ENCODE results near the gene HSFX3. TPM values are rescaled to one million over a fixed set of nuclear protein-coding genes. Genes with fewer than 3 reads are reported as not detected.
"Not testable (repeated sequence)": the region's sequence is repeated elsewhere in the genome, so short reads cannot be mapped to it uniquely, and the experiment has no call there.

The HSFX3 gene
- total RNA-seq, 1 experiment from 2014 or later = not detected

DNA sequence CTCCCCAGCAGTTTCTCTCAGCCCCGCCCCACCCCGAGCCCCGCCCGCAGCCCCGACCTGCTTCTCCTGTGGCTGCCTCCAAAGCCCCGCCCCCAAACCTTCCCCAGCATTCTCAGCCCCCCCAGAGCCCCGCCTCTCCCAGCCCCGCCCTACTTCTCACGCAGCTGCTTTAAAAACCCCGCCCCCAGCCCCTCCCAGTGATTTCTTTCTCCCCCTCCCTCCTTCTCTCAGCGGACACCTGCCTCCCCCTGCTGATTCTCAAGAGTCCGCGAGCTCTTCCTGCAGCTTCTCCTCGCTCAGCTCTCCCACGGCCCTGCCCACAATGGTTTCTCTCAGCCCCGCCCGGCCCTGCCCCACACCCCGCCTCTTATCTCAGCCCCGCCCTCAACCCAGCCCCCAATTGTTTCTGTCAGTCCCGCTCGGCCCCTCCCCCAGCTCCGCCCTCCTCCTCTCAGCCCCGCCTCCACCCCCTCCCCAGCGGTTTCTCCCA lies 9.5 kb downstream of the HSFX3 start:
- TF ChIP-seq CTCF (IDR thresholded peaks at IDR 0.05; ENCODE audit: unreplicated experiment) = no peak
- BruUV-seq (replicated peaks) = no TSS peak
- intact Hi-C loops (cut with micrococcal nuclease; ENCODE audit: unreplicated experiment) = no loop called here
- no peaks in the 10 kb centered on the region for H3K9me3 Mint-ChIP-seq (ENCODE audit: low read depth, unreplicated experiment)
- no peaks in the 10 kb centered on the region for H3K27me3 Mint-ChIP-seq (ENCODE audit: unreplicated experiment)
- DNase-seq = peak; percentile 89
- CTCF ChIA-PET = interaction anchor here (0.7 to 1.8 kb wide), 5 partner anchors 13 to 46 kb away, joined by 3 to 7 read pairs (median 5); no protein-coding TSS in a partner anchor
- H3K36me3 Mint-ChIP-seq (ENCODE audit: insufficient read depth, unreplicated experiment) = peaks cover 33% of the 10 kb centered on the region
- peak overlapping the region; percentile 96 for H3K27ac Mint-ChIP-seq (ENCODE audit: unreplicated experiment)
- H3K4me1 Mint-ChIP-seq (ENCODE audit: low read depth, unreplicated experiment) = no peaks in the 10 kb centered on the region
- H3K4me3 Mint-ChIP-seq (ENCODE audit: low read depth, unreplicated experiment) = peak overlapping the region; percentile 75

DNA sequence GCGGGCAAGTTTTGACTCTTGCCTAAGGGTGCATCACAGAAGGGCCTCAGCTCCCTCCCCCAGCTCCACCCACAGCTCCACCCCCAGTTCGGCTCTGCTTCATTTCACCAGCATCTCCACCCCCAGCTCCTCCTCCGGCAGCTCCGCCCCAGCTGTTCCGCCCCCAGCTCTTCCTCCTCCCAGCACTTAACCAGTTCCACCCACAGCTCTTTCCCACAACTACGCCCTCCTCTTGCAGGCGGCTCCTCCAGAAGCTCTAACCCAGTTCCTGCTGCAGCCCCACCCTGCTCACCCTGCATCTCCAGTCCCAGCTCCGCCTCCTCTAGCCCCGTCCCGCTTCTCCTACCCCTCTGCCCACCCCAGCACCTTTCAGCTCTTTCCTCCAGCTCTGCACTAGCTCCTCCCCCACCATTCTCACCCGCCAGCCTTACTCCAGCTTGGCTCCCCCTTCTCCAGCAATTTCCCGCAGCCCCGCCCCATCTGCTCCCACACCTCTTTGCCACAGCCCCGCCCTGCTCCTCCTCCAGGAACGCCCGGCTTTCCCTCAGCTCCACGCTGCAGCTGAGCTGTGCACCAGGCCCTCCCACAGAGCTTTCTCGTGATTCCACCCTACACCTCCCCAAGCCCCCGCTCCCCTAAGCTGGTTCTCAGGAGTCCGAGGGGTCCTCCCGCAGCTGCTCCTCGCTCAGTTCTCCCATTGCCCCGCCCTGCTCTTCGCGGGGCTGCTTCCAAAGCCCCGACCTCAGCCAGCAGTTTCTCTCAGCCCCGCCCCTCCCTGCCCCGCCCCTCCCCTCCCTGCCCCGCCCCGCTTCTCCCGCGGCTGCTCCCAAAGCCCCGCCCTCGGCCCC lies 10.2 kb downstream of the HSFX3 start:
- H3K4me1 Mint-ChIP-seq (ENCODE audit: low read depth, unreplicated experiment) = no peaks in the 10 kb centered on the region
- H3K27me3 Mint-ChIP-seq (ENCODE audit: unreplicated experiment) = no peaks in the 10 kb centered on the region
- TF ChIP-seq CTCF (IDR thresholded peaks at IDR 0.05; ENCODE audit: unreplicated experiment) = no peak
- peak overlapping the region; percentile 96 for H3K27ac Mint-ChIP-seq (ENCODE audit: unreplicated experiment)
- intact Hi-C loops (cut with micrococcal nuclease; ENCODE audit: unreplicated experiment) = no loop called here
- no TSS peak for BruUV-seq (replicated peaks)
- H3K9me3 Mint-ChIP-seq (ENCODE audit: low read depth, unreplicated experiment) = no peaks in the 10 kb centered on the region
- H3K4me3 Mint-ChIP-seq (ENCODE audit: low read depth, unreplicated experiment) = peak overlapping the region; percentile 75
- CTCF ChIA-PET = interaction anchor here (0.7 to 1.8 kb wide), 4 partner anchors 12 to 45 kb away, joined by 3 to 6 read pairs (median 4); no protein-coding TSS in a partner anchor
- DNase-seq = peak; percentile 89
- peaks cover 33% of the 10 kb centered on the region for H3K36me3 Mint-ChIP-seq (ENCODE audit: insufficient read depth, unreplicated experiment)

DNA sequence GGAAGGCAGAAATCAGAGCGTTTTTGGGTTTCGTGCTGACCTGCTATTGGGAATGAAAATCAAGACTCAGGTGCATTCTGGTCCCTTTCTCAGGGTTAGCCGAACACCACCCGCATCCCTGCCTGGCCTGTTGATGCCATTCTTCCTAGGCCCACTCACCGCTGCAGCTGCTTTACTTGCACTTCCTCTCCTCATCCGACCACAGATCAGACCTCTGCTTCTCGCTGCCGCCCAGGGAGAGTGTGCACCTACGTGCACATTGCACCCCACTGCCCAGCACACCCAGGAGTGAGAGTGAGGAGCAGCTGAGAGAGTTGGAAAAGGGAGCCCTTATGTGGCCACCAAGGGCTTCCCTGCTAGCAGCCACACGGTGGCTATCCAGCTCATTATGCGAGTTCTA lies 12.2 kb downstream of the HSFX3 start:
- H3K27ac Mint-ChIP-seq (ENCODE audit: unreplicated experiment); CTCF ChIA-PET; H3K4me1 Mint-ChIP-seq (ENCODE audit: low read depth, unreplicated experiment); H3K27me3 Mint-ChIP-seq (ENCODE audit: unreplicated experiment); intact Hi-C loops (cut with micrococcal nuclease; ENCODE audit: unreplicated experiment); H3K4me3 Mint-ChIP-seq (ENCODE audit: low read depth, unreplicated experiment); DNase-seq; H3K9me3 Mint-ChIP-seq (ENCODE audit: low read depth, unreplicated experiment); BruUV-seq (replicated peaks): not testable (repeated sequence)
- peaks cover 33% of the 10 kb centered on the region for H3K36me3 Mint-ChIP-seq (ENCODE audit: insufficient read depth, unreplicated experiment)

DNA sequence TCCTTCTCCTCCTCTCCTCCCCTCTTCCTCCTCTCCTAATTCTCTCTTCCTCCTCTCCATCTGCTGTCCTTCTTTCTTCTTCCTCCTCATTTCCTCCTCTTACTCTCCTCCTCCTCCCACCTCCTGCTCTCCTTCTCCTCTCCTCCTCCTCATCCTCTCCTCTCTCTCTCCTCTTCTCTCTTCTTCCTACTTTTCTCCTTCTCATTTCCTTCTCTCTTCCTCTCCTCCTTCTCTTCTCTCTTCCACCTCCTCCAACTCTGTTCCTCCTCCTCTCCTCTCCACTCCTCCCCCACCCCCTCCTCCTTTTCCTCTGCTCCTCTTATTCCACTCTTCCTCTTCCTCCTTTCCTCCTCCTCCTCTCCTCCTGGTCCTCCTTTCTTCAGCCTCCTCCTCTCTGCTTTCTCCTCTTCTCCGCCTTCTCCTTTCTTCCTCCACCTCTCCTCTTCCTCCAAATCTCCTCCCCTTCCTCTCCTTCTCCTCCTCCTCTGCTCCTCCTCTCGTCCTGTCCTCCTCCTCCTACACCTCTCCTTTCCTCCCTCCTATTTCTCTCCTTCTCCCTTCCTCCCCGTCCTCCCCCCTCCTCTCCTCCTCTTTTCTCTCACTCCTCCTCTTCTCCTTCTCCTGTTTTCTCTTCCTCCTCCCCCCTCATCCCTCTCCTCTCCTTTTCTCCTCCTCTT lies 14.7 kb downstream of the HSFX3 start:
- DNase-seq; H3K4me3 Mint-ChIP-seq (ENCODE audit: low read depth, unreplicated experiment); CTCF ChIA-PET; intact Hi-C loops (cut with micrococcal nuclease; ENCODE audit: unreplicated experiment); H3K4me1 Mint-ChIP-seq (ENCODE audit: low read depth, unreplicated experiment); H3K27me3 Mint-ChIP-seq (ENCODE audit: unreplicated experiment); BruUV-seq (replicated peaks); H3K27ac Mint-ChIP-seq (ENCODE audit: unreplicated experiment); H3K9me3 Mint-ChIP-seq (ENCODE audit: low read depth, unreplicated experiment): not testable (repeated sequence)
- peaks cover 10% of the 10 kb centered on the region for H3K36me3 Mint-ChIP-seq (ENCODE audit: insufficient read depth, unreplicated experiment)

- H3K9me3 Mint-ChIP-seq (ENCODE audit: low read depth, unreplicated experiment); H3K27me3 Mint-ChIP-seq (ENCODE audit: unreplicated experiment); DNase-seq; intact Hi-C loops (cut with micrococcal nuclease; ENCODE audit: unreplicated experiment); H3K27ac Mint-ChIP-seq (ENCODE audit: unreplicated experiment); H3K36me3 Mint-ChIP-seq (ENCODE audit: insufficient read depth, unreplicated experiment); BruUV-seq (replicated peaks); CTCF ChIA-PET; H3K4me3 Mint-ChIP-seq (ENCODE audit: low read depth, unreplicated experiment); H3K4me1 Mint-ChIP-seq (ENCODE audit: low read depth, unreplicated experiment): not testable (repeated sequence)
Observed at GRCh38 chrX:149533999-149534398, 15.7 kb downstream of the HSFX3 start.

DNA sequence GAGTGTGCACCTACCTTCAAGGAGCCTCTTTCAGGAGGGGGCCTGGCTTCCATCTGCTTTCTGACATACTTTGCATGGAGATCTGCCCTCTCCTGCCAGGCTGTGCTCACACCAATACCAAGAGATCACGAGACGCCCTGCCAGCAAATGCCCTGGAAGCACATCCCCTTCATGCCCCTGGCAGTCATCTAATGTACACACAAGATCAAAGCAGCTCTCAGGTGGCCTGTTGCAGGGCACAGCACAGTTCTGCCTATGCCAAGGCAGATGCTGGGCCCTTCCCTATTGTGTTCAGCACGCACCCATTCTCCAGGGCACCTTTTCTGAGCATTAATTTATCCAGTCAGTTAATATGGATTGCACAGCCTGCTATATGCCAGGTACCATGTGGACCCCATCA lies 16.9 kb downstream of the HSFX3 start:
- H3K36me3 Mint-ChIP-seq (ENCODE audit: insufficient read depth, unreplicated experiment); BruUV-seq (replicated peaks); H3K9me3 Mint-ChIP-seq (ENCODE audit: low read depth, unreplicated experiment); H3K4me1 Mint-ChIP-seq (ENCODE audit: low read depth, unreplicated experiment); H3K27me3 Mint-ChIP-seq (ENCODE audit: unreplicated experiment); H3K27ac Mint-ChIP-seq (ENCODE audit: unreplicated experiment); DNase-seq; H3K4me3 Mint-ChIP-seq (ENCODE audit: low read depth, unreplicated experiment); CTCF ChIA-PET; intact Hi-C loops (cut with micrococcal nuclease; ENCODE audit: unreplicated experiment): not testable (repeated sequence)

All from Calu3 (cell line).